ENCODE data around the gene SYNGAP1.
A peak's percentile ranks its signal among the peaks of the same experiment; 100 is the strongest.

SYNGAP1 gene

GRCh38 chr6:33420491-33421343 lies 852 bp downstream of the SYNGAP1 start:
- no peak for TF ChIP-seq CTCF (conservative IDR thresholded peaks at IDR 0.05)
- TF ChIP-seq ZFX (IDR thresholded peaks at IDR 0.05) = no peak
- no peak overlapping the region for H3K27ac ChIP-seq

- H3K27ac ChIP-seq = no peak overlapping the region
- TF ChIP-seq CTCF (conservative IDR thresholded peaks at IDR 0.05) (no peak), ZFX (IDR thresholded peaks at IDR 0.05) (no peak)
Measured at GRCh38 chr6:33421344-33421643, 1.4 kb downstream of the SYNGAP1 start.

- no peak overlapping the region for H3K27ac ChIP-seq
- TF ChIP-seq ZFX (IDR thresholded peaks at IDR 0.05) = no peak
- no peak for TF ChIP-seq CTCF (conservative IDR thresholded peaks at IDR 0.05)
Measured at GRCh38 chr6:33423777-33424176, 3.9 kb downstream of the SYNGAP1 start.

- peak overlapping the region; percentile 85 for H3K27ac ChIP-seq
Measured at GRCh38 chr6:33424855-33425667, 5.2 kb downstream of the SYNGAP1 start.

GRCh38 chr6:33425668-33426577 lies 6.1 kb downstream of the SYNGAP1 start:
- peak overlapping the region; percentile 85 for H3K27ac ChIP-seq
- TF ChIP-seq ZFX (IDR thresholded peaks at IDR 0.05) (no peak), CTCF (conservative IDR thresholded peaks at IDR 0.05) (peak; percentile 68)

More at GRCh38 chr6:33424855-33425667, 5.2 kb downstream of the SYNGAP1 start:
- TF ChIP-seq CTCF (conservative IDR thresholded peaks at IDR 0.05) (no peak), ZFX (IDR thresholded peaks at IDR 0.05) (no peak)

GRCh38 chr6:33426590-33427511 lies 7.0 kb downstream of the SYNGAP1 start:
- TF ChIP-seq CTCF (conservative IDR thresholded peaks at IDR 0.05) (no peak), ZFX (IDR thresholded peaks at IDR 0.05) (no peak)
- peak overlapping the region; percentile 85 for H3K27ac ChIP-seq

All from C4-2B (cell line).